ENCODE measurements around the gene IFI35.

Gene IFI35

GRCh38 chr17:43020789-43021740, 14.5 kb downstream of the IFI35 start:
- DNase-seq (ENCODE audit: insufficient read length, low spot score) (peak; percentile 91), FAIRE-seq (peak; percentile 91)

GRCh38 chr17:43021741-43022512, 15.3 kb downstream of the IFI35 start, which contains the start of gene VAT1:
TSS of gene VAT1 (minus strand) at chr17:43022385. CDS start at chr17:43022322, 63 bp downstream.
- FAIRE-seq (peak; percentile 86), DNase-seq (ENCODE audit: insufficient read length, low spot score) (peak; percentile 89)

- FAIRE-seq (peak; percentile 94), DNase-seq (ENCODE audit: insufficient read length, low spot score) (peak; percentile 99)
Measured at GRCh38 chr17:43024407-43025289, 18.1 kb downstream of the IFI35 start, which contains the start of gene RND2. TSS of gene RND2 (plus strand) at chr17:43025231. CDS start at chr17:43025348, 117 bp downstream.

GRCh38 chr17:43025290-43025657, 18.7 kb downstream of the IFI35 start:
- peak; percentile 69 for FAIRE-seq

GRCh38 chr17:43025766-43026537, 19.4 kb downstream of the IFI35 start:
- FAIRE-seq (peak; percentile 23), DNase-seq (ENCODE audit: insufficient read length, low spot score) (peak; percentile 35)

More at GRCh38 chr17:43025290-43025657, 18.7 kb downstream of the IFI35 start:
- DNase-seq (ENCODE audit: insufficient read length, low spot score), result peak; percentile 33

- FAIRE-seq, result no peak
- DNase-seq (ENCODE audit: insufficient read length, low spot score), result no peak
Measured at GRCh38 chr17:43026595-43026994, 20.0 kb downstream of the IFI35 start.

- no peak for FAIRE-seq
- DNase-seq (ENCODE audit: insufficient read length, low spot score), result no peak
Measured at GRCh38 chr17:43027091-43028032, 20.8 kb downstream of the IFI35 start.

GRCh38 chr17:43028221-43028861, 21.8 kb downstream of the IFI35 start:
- no peak for DNase-seq (ENCODE audit: insufficient read length, low spot score)
- FAIRE-seq, result peak; percentile 62

- FAIRE-seq, result peak; percentile 65
- no peak for DNase-seq (ENCODE audit: insufficient read length, low spot score)
Measured at GRCh38 chr17:43030137-43030767, 23.7 kb downstream of the IFI35 start.

- FAIRE-seq (no peak), DNase-seq (ENCODE audit: insufficient read length, low spot score) (no peak)
Measured at GRCh38 chr17:43031666-43032065, 25.1 kb downstream of the IFI35 start.

GRCh38 chr17:43033948-43034881, 27.6 kb downstream of the IFI35 start:
- FAIRE-seq (no peak), DNase-seq (ENCODE audit: insufficient read length, low spot score) (no peak)

GRCh38 chr17:43034894-43035293, 28.3 kb downstream of the IFI35 start:
- FAIRE-seq, result no peak
- no peak for DNase-seq (ENCODE audit: insufficient read length, low spot score)

GRCh38 chr17:43039646-43040045, 33.1 kb downstream of the IFI35 start:
- no peak for DNase-seq (ENCODE audit: insufficient read length, low spot score)
- no peak for FAIRE-seq

GRCh38 chr17:43040655-43041054, 34.1 kb downstream of the IFI35 start:
- no peak for DNase-seq (ENCODE audit: insufficient read length, low spot score)
- FAIRE-seq, result no peak

GRCh38 chr17:43042025-43042628, 35.5 kb downstream of the IFI35 start:
- peak; percentile 77 for FAIRE-seq

GRCh38 chr17:43043307-43043706, 36.7 kb downstream of the IFI35 start:
- no peak for DNase-seq (ENCODE audit: insufficient read length, low spot score)
- no peak for FAIRE-seq

More at GRCh38 chr17:43042025-43042628, 35.5 kb downstream of the IFI35 start:
- no peak for DNase-seq (ENCODE audit: insufficient read length, low spot score)

Data from HTR-8/SVneo (cell line).